ENCODE results near the gene KCND3.

The KCND3 gene

GRCh38 chr1:111822138-111822537 is 167.3 kb downstream of the KCND3 start:
- Histone ChIP-seq H3K79me2 (ENCODE audit: low read length) (no peaks in the 10 kb centered on the region), H3K4me1 (ENCODE audit: low read length) (no peaks in the 10 kb centered on the region), H3K4me2 (ENCODE audit: low read length) (no peak overlapping the region), H3K9ac (ENCODE audit: low read length) (no peak overlapping the region), H3K36me3 (replicated peaks; ENCODE audit: low read depth, low read length) (no peaks in the 10 kb centered on the region), H3K9me3 (ENCODE audit: insufficient read depth, low read length) (no peaks in the 10 kb centered on the region), H4K20me1 (ENCODE audit: insufficient read depth, low read length) (no peaks in the 10 kb centered on the region), H3K27ac (ENCODE audit: low read length) (no peak overlapping the region), H2AFZ (ENCODE audit: low read depth, low read length) (no peak overlapping the region), H3K27me3 (ENCODE audit: low read depth, low read length) (peaks cover 12% of the 10 kb centered on the region), H3K4me3 (ENCODE audit: low read length) (no peak overlapping the region)
- TF ChIP-seq, protein P1, sequence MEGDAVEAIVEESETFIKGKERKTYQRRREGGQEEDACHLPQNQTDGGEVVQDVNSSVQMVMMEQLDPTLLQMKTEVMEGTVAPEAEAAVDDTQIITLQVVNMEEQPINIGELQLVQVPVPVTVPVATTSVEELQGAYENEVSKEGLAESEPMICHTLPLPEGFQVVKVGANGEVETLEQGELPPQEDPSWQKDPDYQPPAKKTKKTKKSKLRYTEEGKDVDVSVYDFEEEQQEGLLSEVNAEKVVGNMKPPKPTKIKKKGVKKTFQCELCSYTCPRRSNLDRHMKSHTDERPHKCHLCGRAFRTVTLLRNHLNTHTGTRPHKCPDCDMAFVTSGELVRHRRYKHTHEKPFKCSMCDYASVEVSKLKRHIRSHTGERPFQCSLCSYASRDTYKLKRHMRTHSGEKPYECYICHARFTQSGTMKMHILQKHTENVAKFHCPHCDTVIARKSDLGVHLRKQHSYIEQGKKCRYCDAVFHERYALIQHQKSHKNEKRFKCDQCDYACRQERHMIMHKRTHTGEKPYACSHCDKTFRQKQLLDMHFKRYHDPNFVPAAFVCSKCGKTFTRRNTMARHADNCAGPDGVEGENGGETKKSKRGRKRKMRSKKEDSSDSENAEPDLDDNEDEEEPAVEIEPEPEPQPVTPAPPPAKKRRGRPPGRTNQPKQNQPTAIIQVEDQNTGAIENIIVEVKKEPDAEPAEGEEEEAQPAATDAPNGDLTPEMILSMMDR (IDR thresholded peaks at IDR 0.05; ENCODE audit: low read depth, low read length): no peak
- no peak for TF ChIP-seq EZH2phosphoT487 (IDR thresholded peaks at IDR 0.05; ENCODE audit: low read depth)

DNA sequence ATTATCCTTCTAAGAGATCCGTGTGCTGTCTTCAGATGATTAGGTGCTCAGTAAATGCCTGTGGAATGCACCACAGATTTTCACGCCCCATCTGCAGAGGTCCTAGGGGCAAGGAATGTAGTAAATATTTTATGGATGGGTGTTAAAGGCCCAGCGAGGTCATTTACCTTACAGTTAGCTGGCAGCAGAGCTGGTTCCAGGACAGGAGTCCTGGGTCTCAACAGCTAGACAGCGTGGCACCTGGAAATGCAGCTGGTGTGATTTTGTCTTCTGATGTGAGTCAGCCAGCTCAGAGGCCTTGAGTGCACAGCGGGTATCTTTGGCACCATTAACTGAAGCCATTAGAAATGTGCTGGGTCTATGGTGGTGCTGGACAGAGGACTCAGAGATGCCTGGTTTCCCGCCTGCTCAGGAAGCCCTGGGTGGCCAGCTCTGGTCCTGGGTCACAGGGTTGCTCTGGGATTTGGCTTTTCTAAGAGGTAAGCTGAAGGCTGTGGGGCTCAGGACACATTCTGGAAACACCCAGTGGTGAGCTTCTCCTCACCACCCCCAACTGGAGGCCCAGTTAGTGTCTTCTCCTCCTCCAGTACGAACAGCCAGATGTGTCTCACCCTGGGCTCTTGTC is 168.2 kb downstream of the KCND3 start:
- Histone ChIP-seq H3K27me3 (ENCODE audit: low read depth, low read length) (peaks cover 12% of the 10 kb centered on the region), H3K4me1 (ENCODE audit: low read length) (no peaks in the 10 kb centered on the region), H3K4me2 (ENCODE audit: low read length) (no peak overlapping the region), H3K79me2 (ENCODE audit: low read length) (no peaks in the 10 kb centered on the region), H3K27ac (ENCODE audit: low read length) (no peak overlapping the region), H2AFZ (ENCODE audit: low read depth, low read length) (no peak overlapping the region), H3K9ac (ENCODE audit: low read length) (no peak overlapping the region), H3K4me3 (ENCODE audit: low read length) (no peak overlapping the region), H3K36me3 (replicated peaks; ENCODE audit: low read depth, low read length) (no peaks in the 10 kb centered on the region), H3K9me3 (ENCODE audit: insufficient read depth, low read length) (no peaks in the 10 kb centered on the region), H4K20me1 (ENCODE audit: insufficient read depth, low read length) (no peaks in the 10 kb centered on the region)
- no peak for TF ChIP-seq EZH2phosphoT487 (IDR thresholded peaks at IDR 0.05; ENCODE audit: low read depth)

DNA sequence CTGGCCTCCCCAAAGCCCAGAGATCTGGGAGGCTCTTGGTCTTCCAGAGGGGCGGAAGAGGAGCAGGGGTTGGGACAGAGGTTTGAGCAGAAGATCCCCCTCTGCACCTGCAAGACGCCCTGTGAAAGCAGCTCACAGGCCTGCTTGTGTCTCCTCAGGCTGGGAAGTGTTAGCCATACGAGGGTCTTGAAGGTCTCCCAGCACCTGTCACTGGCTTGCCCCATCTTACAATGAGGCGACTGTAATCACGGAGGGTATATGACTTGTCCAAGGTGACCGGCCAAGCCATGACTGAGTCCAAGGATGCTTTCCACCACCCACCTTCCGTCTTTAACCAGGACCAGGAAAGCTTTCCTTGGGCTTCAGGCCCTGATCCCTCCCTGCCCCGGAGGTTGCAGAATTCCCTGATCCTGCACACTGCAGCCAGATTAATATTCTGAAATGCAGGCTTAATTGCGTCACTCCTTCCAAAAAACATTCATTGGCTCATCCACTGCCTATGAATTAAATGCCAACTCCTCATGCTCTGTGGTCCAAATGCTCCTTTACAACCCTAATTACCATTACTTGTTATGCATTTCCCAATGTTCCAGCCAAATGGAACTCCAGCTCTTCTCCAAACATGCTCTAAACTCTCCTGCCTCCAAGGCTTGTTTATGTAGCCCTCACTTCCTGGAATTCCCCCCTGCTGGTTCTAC is 169.8 kb downstream of the KCND3 start:
- H2AFZ ChIP-seq (ENCODE audit: low read depth, low read length): no peak overlapping the region
- no peak overlapping the region for H3K9ac ChIP-seq (ENCODE audit: low read length)
- no peaks in the 10 kb centered on the region for H4K20me1 ChIP-seq (ENCODE audit: insufficient read depth, low read length)
- TF ChIP-seq, protein P1 (IDR thresholded peaks at IDR 0.05; ENCODE audit: low read depth, low read length): no peak
- TF ChIP-seq EZH2phosphoT487 (IDR thresholded peaks at IDR 0.05; ENCODE audit: low read depth): no peak
- H3K4me1 ChIP-seq (ENCODE audit: low read length): no peaks in the 10 kb centered on the region
- H3K79me2 ChIP-seq (ENCODE audit: low read length): no peaks in the 10 kb centered on the region
- no peak overlapping the region for H3K4me3 ChIP-seq (ENCODE audit: low read length)
- H3K27ac ChIP-seq (ENCODE audit: low read length): no peak overlapping the region
- H3K4me2 ChIP-seq (ENCODE audit: low read length): no peak overlapping the region
- no peaks in the 10 kb centered on the region for H3K36me3 ChIP-seq (replicated peaks; ENCODE audit: low read depth, low read length)
- H3K9me3 ChIP-seq (ENCODE audit: insufficient read depth, low read length): no peaks in the 10 kb centered on the region
- H3K27me3 ChIP-seq (ENCODE audit: low read depth, low read length): peaks cover 11% of the 10 kb centered on the region

- no peaks in the 10 kb centered on the region for H3K9me3 ChIP-seq (ENCODE audit: insufficient read depth, low read length)
- H3K9ac ChIP-seq (ENCODE audit: low read length): no peak overlapping the region
- H2AFZ ChIP-seq (ENCODE audit: low read depth, low read length): no peak overlapping the region
- no peaks in the 10 kb centered on the region for H4K20me1 ChIP-seq (ENCODE audit: insufficient read depth, low read length)
- H3K27ac ChIP-seq (ENCODE audit: low read length): no peak overlapping the region
- H3K4me1 ChIP-seq (ENCODE audit: low read length): no peaks in the 10 kb centered on the region
- H3K4me2 ChIP-seq (ENCODE audit: low read length): no peak overlapping the region
- 0 out of 2 replicates have a peak, but pooled peaks cover under 1% of the 10 kb centered on the region for H3K27me3 ChIP-seq (ENCODE audit: low read depth, low read length)
- no peak for TF ChIP-seq EZH2phosphoT487 (IDR thresholded peaks at IDR 0.05; ENCODE audit: low read depth)
- TF ChIP-seq, protein P1 (IDR thresholded peaks at IDR 0.05; ENCODE audit: low read depth, low read length): no peak
- H3K79me2 ChIP-seq (ENCODE audit: low read length): no peaks in the 10 kb centered on the region
- H3K4me3 ChIP-seq (ENCODE audit: low read length): no peak overlapping the region
- no peaks in the 10 kb centered on the region for H3K36me3 ChIP-seq (replicated peaks; ENCODE audit: low read depth, low read length)
These were observed 170.9 kb downstream of the KCND3 start for GRCh38 chr1:111818546-111818945.
